ENCODE measurements around the gene GRAMD2B.

DNA sequence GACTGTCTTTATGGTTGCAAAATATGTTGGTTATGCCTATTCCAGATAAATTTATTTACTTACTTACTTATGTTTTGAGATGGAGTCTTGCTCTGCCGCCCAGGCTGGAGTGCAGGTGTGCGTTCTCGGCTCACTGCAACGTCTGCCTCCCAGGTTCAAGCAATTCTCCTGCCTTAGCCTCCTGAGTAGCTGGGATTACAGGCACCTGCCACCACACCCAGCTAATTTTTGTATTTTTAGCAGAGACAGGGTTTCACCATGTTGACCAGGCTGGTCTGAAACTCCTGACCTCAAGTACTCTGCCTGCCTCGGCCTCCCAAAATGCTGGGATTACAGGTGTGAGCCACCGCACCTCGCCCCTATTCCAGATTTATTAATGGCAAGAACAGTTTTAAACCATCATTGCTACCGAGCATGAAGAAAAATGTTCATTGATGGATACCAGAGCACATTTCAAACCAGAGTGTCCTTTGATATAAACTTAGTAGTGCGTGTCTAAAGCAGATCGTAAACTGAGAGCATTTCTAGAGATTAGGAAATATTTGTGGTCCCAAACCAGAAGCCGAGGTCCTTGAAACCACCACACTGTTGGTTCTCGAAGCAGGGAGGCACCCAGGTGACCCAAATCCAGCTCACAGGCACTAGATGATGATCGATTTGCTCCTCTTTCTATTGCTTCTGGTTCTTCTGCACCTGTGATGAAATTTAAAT, 85.2 kb downstream of the GRAMD2B start:
- no peak for TF ChIP-seq POLR2A (IDR thresholded peaks at IDR 0.05; ENCODE audit: low read length)
- TF ChIP-seq GATA1 (IDR thresholded peaks at IDR 0.05; ENCODE audit: low read depth, low read length) = no peak
